Body of pancreas (tissue), 4 donors: ENCODE results near the gene CDC42EP3. TPM values are rescaled to one million over a fixed set of nuclear protein-coding genes. Genes with fewer than 3 reads are reported as not detected.

Experiments
- ATAC-seq: fragments of 150-250 bp; one replicate; pipeline ENCODE4 v1.9.1; 2016
- DNase-seq, 4 donors: peaks; one replicate each; pipeline ENCODE4 v3.0.0-alpha.2; 2019
- H3K27ac ChIP-seq, 4 donors: fragments of 200-600 bp; sonication (generic); 1 replicate in 3 of 4; 2 replicates in 1 of 4; pipeline versions ENCODE4 v1.5.1 to v1.6.1; 2016 to 2019; ENCODE audit warnings: mild to moderate bottlenecking in 1 of 4, mixed read lengths in 1 of 4, moderate library complexity in 1 of 4
- H3K27me3 ChIP-seq, 2 donors: fragments of 200-600 bp; sonication (generic); one replicate each; pipeline ENCODE4 v1.6.0; 2016; ENCODE audit warnings: mild to moderate bottlenecking in 1 of 2
- H3K36me3 ChIP-seq, 2 donors: fragments of 200-600 bp; sonication (generic); replicated peaks in 1 of 2; 2 replicates each; pipeline ENCODE4 v1.5.1; 2016; ENCODE audit warnings: low read depth in 2 of 2; ENCODE audit not compliant: insufficient read depth in 1 of 2
- H3K4me1 ChIP-seq: fragments of 200-600 bp; sonication (generic); one replicate; pipeline ENCODE4 v1.6.0; 2016
- H3K4me3 ChIP-seq, 2 donors: fragments of 200-600 bp; sonication (generic); 1 replicate in 1 of 2; 2 replicates in 1 of 2; pipeline ENCODE4 v1.5.1; 2016 to 2019
- H3K9me3 ChIP-seq, 3 donors: fragments of 200-600 bp; sonication (generic); 1 replicate in 2 of 3; 2 replicates in 1 of 3; pipeline ENCODE4 v1.5.1; 2016
- CTCF ChIP-seq, 7 experiments: fragments of 450-650 bp in 4 of 7; fragments of 200-600 bp in 3 of 7; sonication (generic) in 3 of 7; IDR thresholded peaks; one replicate each; pipeline ENCODE4 v1.5.1; 2016 to 2019; ENCODE audit warnings: antibody characterized with exemption in 7 of 7
- POLR2A ChIP-seq, 3 donors: fragments of 450-650 bp; IDR thresholded peaks; one replicate each; pipeline ENCODE4 v1.6.1; 2016; ENCODE audit warnings: antibody characterized with exemption in 3 of 3, mild to moderate bottlenecking in 2 of 3
- WGBS, 2 donors: methylation state at CpG; one replicate each; pipeline ENCODE4 v1.1.5; 2017; 5-methylcytosine and 5-hydroxymethylcytosine counted together
- intact Hi-C: fragments of 100-400 bp; cut with DNase I; formaldehyde crosslinking; loops from one replicate; pipeline ENCODE4 v1.15.1; 2023
- total RNA-seq, 2 donors: library from RNA; depleted of rRNA; stranded (reverse); fragments of >200 nt; gene quantifications; one replicate each; pipeline ENCODE4 v1.1.0, GENCODE V29; 2016

CDC42EP3 gene
- total RNA-seq, 2 donors from 2014 or later: 5.3 to 7.8 TPM

- intact Hi-C loops: no loop called here
- no peaks in the 10 kb centered on the region for H3K27me3 ChIP-seq
- H3K4me3 ChIP-seq: no peak overlapping the region
- 67 to 80% methylated on average over 3 of the region's 3 CpGs for WGBS, 2 donors
- no peak for TF ChIP-seq POLR2A (IDR thresholded peaks at IDR 0.05)
- TF ChIP-seq CTCF (IDR thresholded peaks at IDR 0.05): no peak
- H3K9me3 ChIP-seq: no peaks in the 10 kb centered on the region
- H3K36me3 ChIP-seq: no peaks in the 10 kb centered on the region
- DNase-seq (no peak), ATAC-seq (no peak)
- no peaks in the 10 kb centered on the region for H3K4me1 ChIP-seq
- H3K27ac ChIP-seq: no peak overlapping the region
Observed at GRCh38 chr2:37713258-37713700, 41.8 kb upstream of the CDC42EP3 start.

DNA sequence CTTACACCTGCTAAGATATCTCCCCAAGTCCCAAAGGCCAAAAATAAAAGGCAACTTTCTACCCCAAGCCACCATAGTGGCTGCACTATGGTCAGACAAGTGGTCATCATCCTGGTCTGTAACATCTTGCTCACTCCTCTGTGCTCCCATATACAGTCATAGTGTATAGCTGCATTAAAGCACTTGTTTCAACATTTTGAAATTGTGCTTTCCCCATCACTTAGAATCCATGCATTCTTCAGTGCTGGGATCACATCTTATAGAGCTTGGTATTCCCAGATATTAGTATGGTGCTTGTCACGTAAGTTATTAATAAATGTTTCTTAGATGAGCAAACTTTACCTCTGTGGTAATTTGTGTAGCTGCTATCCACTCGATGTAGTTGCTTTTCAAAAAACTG lies 40.4 kb upstream of the CDC42EP3 start:
- WGBS, 2 donors: 79 to 92% methylated on average over 2 of the region's 2 CpGs

DNA sequence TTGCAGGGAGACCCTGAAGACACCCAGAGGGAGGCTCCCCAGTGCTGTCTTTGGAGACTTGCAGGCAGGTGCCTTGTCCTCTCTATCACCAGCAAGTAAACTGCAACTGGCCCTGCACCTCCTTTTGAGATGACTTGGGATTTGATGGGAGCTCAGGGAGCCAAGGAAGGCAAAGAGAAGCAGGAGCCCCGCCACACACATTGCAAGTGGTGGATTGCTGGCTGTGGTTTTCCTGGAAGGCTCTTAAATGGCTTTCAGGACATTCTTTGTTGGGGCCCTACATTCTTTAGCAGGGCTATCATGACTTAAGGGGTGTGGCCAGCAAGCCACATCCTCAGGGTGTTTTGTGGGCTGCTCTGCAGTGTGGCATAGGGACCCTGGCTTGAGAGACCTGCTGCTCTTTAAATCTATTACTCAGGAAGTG lies 39.9 kb upstream of the CDC42EP3 start:
- no peak for DNase-seq

More for the DNA sequence above, 40.4 kb upstream of the CDC42EP3 start:
- Histone ChIP-seq H3K27ac (no peak overlapping the region), H3K4me3 (no peak overlapping the region), H3K27me3 (no peaks in the 10 kb centered on the region), H3K9me3 (no peaks in the 10 kb centered on the region), H3K4me1 (no peaks in the 10 kb centered on the region), H3K36me3 (no peaks in the 10 kb centered on the region)
- ATAC-seq (no peak), DNase-seq (no peak)
- intact Hi-C loops: no loop called here
- no peak for TF ChIP-seq CTCF (IDR thresholded peaks at IDR 0.05)
- no peak for TF ChIP-seq POLR2A (IDR thresholded peaks at IDR 0.05)

GRCh38 chr2:37709111-37709510 lies 37.7 kb upstream of the CDC42EP3 start:
- no peak for ATAC-seq
- no peak overlapping the region for H3K4me3 ChIP-seq
- intact Hi-C loops: no loop called here
- H3K27ac ChIP-seq: no peak overlapping the region
- H3K36me3 ChIP-seq: no peaks in the 10 kb centered on the region
- DNase-seq: no peak
- H3K9me3 ChIP-seq: no peaks in the 10 kb centered on the region
- WGBS, 2 donors: 71 to 72% methylated on average over 4 of the region's 4 CpGs
- H3K27me3 ChIP-seq: no peaks in the 10 kb centered on the region
- TF ChIP-seq POLR2A (IDR thresholded peaks at IDR 0.05) (no peak), CTCF (IDR thresholded peaks at IDR 0.05) (no peak)
- no peaks in the 10 kb centered on the region for H3K4me1 ChIP-seq

More for the DNA sequence above, 39.9 kb upstream of the CDC42EP3 start:
- ATAC-seq: no peak
- H3K9me3 ChIP-seq: no peaks in the 10 kb centered on the region
- TF ChIP-seq CTCF (IDR thresholded peaks at IDR 0.05) (no peak), POLR2A (IDR thresholded peaks at IDR 0.05) (no peak)
- no peak overlapping the region for H3K4me3 ChIP-seq
- no peak overlapping the region for H3K27ac ChIP-seq
- no peaks in the 10 kb centered on the region for H3K4me1 ChIP-seq
- WGBS, 2 donors: 78% methylated on average over 1 of the region's 1 CpG; no CpG with 5 or more reads in 1 of the 2 donors
- intact Hi-C loops: no loop called here
- H3K27me3 ChIP-seq: no peaks in the 10 kb centered on the region
- H3K36me3 ChIP-seq: no peaks in the 10 kb centered on the region

DNA sequence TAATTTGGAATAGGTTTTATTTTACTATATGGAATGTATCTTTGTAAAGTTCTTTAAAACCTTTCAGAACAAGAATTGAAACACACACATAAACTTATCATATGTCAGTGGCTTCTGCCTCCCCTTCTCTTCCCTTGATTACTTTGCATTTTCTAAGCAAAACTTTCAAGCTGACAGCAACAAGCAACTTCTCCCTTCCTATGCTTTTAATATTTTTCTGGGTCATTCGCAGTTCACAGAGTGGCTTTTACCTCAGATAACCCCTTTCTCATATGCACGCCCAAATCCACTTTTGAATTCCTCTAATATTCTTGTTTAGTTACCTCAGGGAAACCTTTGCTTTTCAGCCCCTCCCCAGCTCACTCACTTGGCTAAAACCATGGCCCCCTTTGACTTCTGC lies 36.7 kb upstream of the CDC42EP3 start:
- Histone ChIP-seq H3K9me3 (no peaks in the 10 kb centered on the region), H3K27me3 (no peaks in the 10 kb centered on the region), H3K27ac (no peak overlapping the region), H3K4me1 (no peaks in the 10 kb centered on the region), H3K4me3 (no peak overlapping the region), H3K36me3 (no peaks in the 10 kb centered on the region)
- intact Hi-C loops: no loop called here
- TF ChIP-seq POLR2A (IDR thresholded peaks at IDR 0.05) (no peak), CTCF (IDR thresholded peaks at IDR 0.05) (no peak)
- ATAC-seq (no peak), DNase-seq (no peak)
- WGBS, 2 donors: 52 to 53% methylated on average over 2 of the region's 2 CpGs
